Right kidney (tissue), 1 donor: ENCODE measurements around the gene SOX15.

Source experiments
- DNase-seq: peaks from one replicate; pipeline ENCODE4 v3.0.0-alpha.2; 2016

The SOX15 gene

GRCh38 chr17:7557775-7558543, 31.9 kb downstream of the SOX15 start:
- peak; percentile 80 for DNase-seq

GRCh38 chr17:7557147-7557764, 32.6 kb downstream of the SOX15 start:
- DNase-seq, result no peak

- DNase-seq, result no peak
These were observed 33.3 kb downstream of the SOX15 start for GRCh38 chr17:7556627-7557026.

- DNase-seq, result no peak
These were observed 34.5 kb downstream of the SOX15 start for GRCh38 chr17:7555320-7555948.

GRCh38 chr17:7553356-7553755, 36.5 kb downstream of the SOX15 start:
- DNase-seq, result no peak

- no peak for DNase-seq
These were observed 37.3 kb downstream of the SOX15 start for GRCh38 chr17:7552621-7553051.

GRCh38 chr17:7551396-7551795, 38.5 kb downstream of the SOX15 start:
- DNase-seq, result no peak

GRCh38 chr17:7550344-7550743, 39.5 kb downstream of the SOX15 start:
- no peak for DNase-seq

- DNase-seq, result no peak
These were observed 40.4 kb downstream of the SOX15 start for GRCh38 chr17:7549401-7550055.

GRCh38 chr17:7548585-7549400, 41.1 kb downstream of the SOX15 start, which contains the start of gene TNFSF12:
Gene TNFSF12, plus strand, starts transcription at chr17:7549058. Its CDS starts 96 bp downstream, at chr17:7549154.
- peak; percentile 74 for DNase-seq

- DNase-seq, result no peak
These were observed 45.0 kb downstream of the SOX15 start for GRCh38 chr17:7544911-7545310.

- no peak for DNase-seq
These were observed 48.7 kb downstream of the SOX15 start for GRCh38 chr17:7541074-7541621.

- no peak for DNase-seq
These were observed 50.9 kb downstream of the SOX15 start for GRCh38 chr17:7538891-7539545.
